GM18868 (cell line): ENCODE results near the gene ATP9B.

ENCODE experiments used
- ATAC-seq: cut with Tn5 transposase; IDR thresholded peaks from one replicate; pipeline ENCODE4 v1.9.1; 2021; ENCODE audit warnings: mild to moderate bottlenecking, moderate library complexity; ENCODE audit not compliant: unreplicated experiment

Gene ATP9B

GRCh38 chr18:79195716-79196683 is 126.8 kb downstream of the ATP9B start:
- no peak for ATAC-seq

GRCh38 chr18:79197531-79197930 is 128.3 kb downstream of the ATP9B start:
- ATAC-seq = no peak

- no peak for ATAC-seq
These were observed 130.6 kb downstream of the ATP9B start for GRCh38 chr18:79199691-79200374.

GRCh38 chr18:79200546-79201268 is 131.5 kb downstream of the ATP9B start:
- no peak for ATAC-seq

- no peak for ATAC-seq
These were observed 133.9 kb downstream of the ATP9B start for GRCh38 chr18:79203017-79203605.

GRCh38 chr18:79204889-79205807 is 136.0 kb downstream of the ATP9B start:
- no peak for ATAC-seq

GRCh38 chr18:79206444-79206843 is 137.2 kb downstream of the ATP9B start:
- no peak for ATAC-seq

- no peak for ATAC-seq
These were observed 139.7 kb downstream of the ATP9B start for GRCh38 chr18:79208906-79209305.

GRCh38 chr18:79210002-79210910 is 141.1 kb downstream of the ATP9B start:
- no peak for ATAC-seq

- no peak for ATAC-seq
These were observed 142.7 kb downstream of the ATP9B start for GRCh38 chr18:79211844-79212243.

GRCh38 chr18:79214056-79214455 is 144.9 kb downstream of the ATP9B start:
- ATAC-seq = no peak

GRCh38 chr18:79216176-79216575 is 147.0 kb downstream of the ATP9B start:
- ATAC-seq = no peak

- ATAC-seq = no peak
These were observed 148.9 kb downstream of the ATP9B start for GRCh38 chr18:79217979-79218604.

- ATAC-seq = no peak
These were observed 149.5 kb downstream of the ATP9B start for GRCh38 chr18:79218605-79219190.

- no peak for ATAC-seq
These were observed 151.9 kb downstream of the ATP9B start for GRCh38 chr18:79221136-79221535.

- ATAC-seq = no peak
These were observed 153.6 kb downstream of the ATP9B start for GRCh38 chr18:79222790-79223189.

GRCh38 chr18:79223431-79223830 is 154.2 kb downstream of the ATP9B start:
- ATAC-seq = no peak

GRCh38 chr18:79224381-79224780 is 155.2 kb downstream of the ATP9B start:
- ATAC-seq = no peak
